H1 (cell line): Measurements from ENCODE around the gene CAPG. TPM values are rescaled to one million over a fixed set of nuclear protein-coding genes. Genes with fewer than 3 reads are reported as not detected.

Source experiments
- ASH2L ChIP-seq: fragments of 200-600, 300-600 bp; sonication (generic); IDR thresholded peaks from one replicate; pipeline ENCODE4 v1.7.1; 2017; ENCODE audit warnings: low read length
- BCL11A ChIP-seq, 2 experiments: IDR thresholded peaks; one replicate each; pipeline ENCODE4 v1.6.1; 2011; ENCODE audit warnings: low read depth in 2 of 2, low read length in 2 of 2, mild to moderate bottlenecking in 2 of 2
- JUN ChIP-seq: IDR thresholded peaks from 2 replicates; pipeline ENCODE4 v1.6.1; 2011; ENCODE audit warnings: low read depth, mild to moderate bottlenecking, improper control_type of control experiment, low read length
- NANOG ChIP-seq: IDR thresholded peaks from 2 replicates; pipeline ENCODE4 v1.6.1; 2011; ENCODE audit warnings: low read length, low read depth, mild to moderate bottlenecking, inconsistent platforms; ENCODE audit not compliant: insufficient read depth, poor library complexity, severe bottlenecking
- POU5F1 ChIP-seq: IDR thresholded peaks from 2 replicates; pipeline ENCODE4 v1.6.1; 2011; ENCODE audit warnings: low read depth, mild to moderate bottlenecking, low read length, moderate library complexity
- polyA plus RNA-seq, 7 experiments: library from polyadenylated mRNA; depleted of rRNA in 3 of 7; stranded (reverse) in 5 of 7; unstranded in 2 of 7; fragments of >200 nt in 5 of 7; fragments of 200-250 nt in 2 of 7; gene quantifications; 1 replicate in 5 of 7; 2 replicates in 1 of 7; 4 replicates in 1 of 7; pipeline versions ENCODE4 v1.2.1 to v1.2.3, GENCODE V29; 2011 to 2013; ENCODE audit warnings: missing spikeins in 2 of 7, mixed read lengths in 2 of 7
- total RNA-seq: library from RNA; stranded (reverse); fragmentation: NEBNext Ultra II Directional; extraction: Animal tissue kit (Norgen Biotek cat#: 25700); gene quantifications from 2 replicates; pipeline ENCODE4 v1.2.1, GENCODE V29; 2021

Gene CAPG
- total and polyA plus RNA-seq, 2 of the 8 experiments (the other 6 are each of a cell fraction or from before 2014, with no cell fraction given): 80.5 to 89.0 TPM

DNA sequence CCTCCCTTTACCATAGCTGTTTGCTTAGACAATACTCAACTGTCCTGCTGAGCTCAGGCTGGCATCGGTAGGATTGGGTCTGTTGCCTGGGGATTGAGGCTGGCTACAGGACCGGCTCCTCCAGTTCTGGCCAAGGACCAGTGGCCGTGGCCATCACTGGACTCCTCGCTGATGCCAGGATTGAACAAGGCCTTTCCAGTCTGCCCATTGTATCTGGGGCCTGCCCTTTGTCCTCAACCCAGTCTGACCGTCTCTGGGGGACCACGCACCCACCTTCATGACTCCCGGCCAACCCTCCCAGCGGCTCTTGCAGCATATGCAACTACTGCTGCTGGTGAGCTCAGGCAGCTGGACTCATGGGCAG, 37.0 kb upstream of the CAPG start (continued):
- no peak for TF ChIP-seq ASH2L
- TF ChIP-seq BCL11A (IDR thresholded peaks at IDR 0.05; ENCODE audit: low read depth in 2 of 2, low read length in 2 of 2): no peak
- no peak for TF ChIP-seq NANOG
- no peak for TF ChIP-seq POU5F1
- TF ChIP-seq JUN: no peak
